Inferior parietal cortex (tissue), 1 donor: ENCODE data around the gene WFIKKN1.

ENCODE experiments used
- DNase-seq: peaks from one replicate; pipeline ENCODE4 v3.0.0-alpha.2; 2016; ENCODE audit errors: extremely low spot score

The WFIKKN1 gene, protein sequence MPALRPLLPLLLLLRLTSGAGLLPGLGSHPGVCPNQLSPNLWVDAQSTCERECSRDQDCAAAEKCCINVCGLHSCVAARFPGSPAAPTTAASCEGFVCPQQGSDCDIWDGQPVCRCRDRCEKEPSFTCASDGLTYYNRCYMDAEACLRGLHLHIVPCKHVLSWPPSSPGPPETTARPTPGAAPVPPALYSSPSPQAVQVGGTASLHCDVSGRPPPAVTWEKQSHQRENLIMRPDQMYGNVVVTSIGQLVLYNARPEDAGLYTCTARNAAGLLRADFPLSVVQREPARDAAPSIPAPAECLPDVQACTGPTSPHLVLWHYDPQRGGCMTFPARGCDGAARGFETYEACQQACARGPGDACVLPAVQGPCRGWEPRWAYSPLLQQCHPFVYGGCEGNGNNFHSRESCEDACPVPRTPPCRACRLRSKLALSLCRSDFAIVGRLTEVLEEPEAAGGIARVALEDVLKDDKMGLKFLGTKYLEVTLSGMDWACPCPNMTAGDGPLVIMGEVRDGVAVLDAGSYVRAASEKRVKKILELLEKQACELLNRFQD

DNA sequence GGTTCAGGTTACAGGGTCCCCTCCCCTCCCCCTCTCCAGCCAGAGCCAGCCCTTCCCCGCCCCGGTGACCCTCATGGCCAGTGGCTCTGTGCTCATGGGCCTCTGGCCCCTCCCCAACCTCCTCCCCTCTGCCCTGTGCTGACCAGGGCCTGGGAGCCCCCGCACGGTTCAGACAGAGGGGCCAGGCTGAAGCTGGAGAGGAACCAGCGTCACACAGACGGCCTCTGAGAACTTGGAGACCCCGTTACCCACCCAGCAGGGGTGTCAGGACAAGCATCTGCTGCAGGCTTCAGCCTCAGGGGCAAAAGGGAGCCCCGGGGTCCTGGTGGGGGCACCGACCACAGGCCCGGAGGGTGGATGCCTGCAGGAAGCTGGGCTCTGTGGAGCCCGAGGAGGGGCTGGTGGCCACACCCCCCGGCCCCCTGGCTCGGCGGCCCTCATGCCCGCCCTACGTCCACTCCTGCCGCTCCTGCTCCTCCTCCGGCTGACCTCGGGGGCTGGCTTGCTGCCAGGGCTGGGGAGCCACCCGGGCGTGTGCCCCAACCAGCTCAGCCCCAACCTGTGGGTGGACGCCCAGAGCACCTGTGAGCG lies at the start of gene WFIKKN1:
TSS of gene WFIKKN1 (plus strand) at position 171 of the 591 bp plus-strand sequence. CDS start at position 440, 269 bp downstream.
- no peak for DNase-seq

DNA sequence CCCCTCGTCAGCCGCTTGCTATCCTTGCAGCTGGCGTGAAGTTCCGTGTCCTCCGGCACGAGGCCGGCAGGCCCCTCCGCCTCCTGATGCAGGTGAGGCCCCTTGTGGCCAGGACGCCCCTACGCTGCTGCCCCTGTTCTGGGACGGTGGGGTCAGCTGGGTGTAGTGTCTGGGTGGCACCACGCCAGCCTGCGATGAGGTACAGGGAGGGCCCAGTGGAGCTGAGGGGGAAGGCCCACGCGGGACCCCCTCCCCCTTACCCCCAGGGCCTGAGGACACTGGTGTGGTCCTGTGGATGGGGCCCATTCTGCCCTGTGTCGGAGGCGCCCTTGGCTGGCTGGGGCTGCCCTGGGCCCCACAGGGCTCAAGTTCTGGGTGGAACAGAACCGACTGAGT lies 48.6 kb upstream of the WFIKKN1 start:
- DNase-seq: no peak

DNA sequence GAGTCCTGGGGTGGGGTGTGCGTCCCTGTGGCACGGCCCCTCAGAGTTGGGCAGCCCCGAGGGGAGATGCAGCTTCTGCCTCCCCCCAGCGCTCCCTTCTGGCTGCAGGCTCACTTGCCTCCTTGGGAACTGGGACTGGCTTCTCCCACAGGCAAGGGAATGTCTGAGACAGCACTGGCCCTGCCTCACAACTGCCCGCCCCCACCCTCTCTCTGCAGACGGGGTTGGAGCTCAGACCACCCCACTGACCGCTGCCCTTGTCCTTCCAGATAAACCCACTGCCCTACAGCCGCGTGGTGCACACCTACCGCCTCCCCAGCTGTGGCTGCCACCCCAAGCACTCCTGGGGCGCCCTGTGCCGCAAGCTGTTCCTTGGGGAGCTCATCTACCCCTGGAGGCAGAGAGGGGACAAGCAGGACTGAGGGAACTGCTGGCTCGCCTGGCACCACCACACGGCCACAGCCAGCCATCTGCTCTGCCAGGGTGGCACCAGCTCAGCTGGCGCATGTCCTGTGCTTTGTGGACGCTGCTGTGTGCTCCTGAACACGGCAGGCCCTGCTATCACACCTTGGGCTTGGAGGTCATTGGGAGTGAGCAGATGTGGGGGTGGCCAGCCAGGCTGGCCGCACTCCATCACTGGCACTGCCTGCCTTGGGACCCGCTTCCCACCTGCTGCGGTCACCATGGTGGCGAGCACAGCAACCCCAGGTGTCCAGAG lies 48.0 kb upstream of the WFIKKN1 start:
- DNase-seq: no peak

DNA sequence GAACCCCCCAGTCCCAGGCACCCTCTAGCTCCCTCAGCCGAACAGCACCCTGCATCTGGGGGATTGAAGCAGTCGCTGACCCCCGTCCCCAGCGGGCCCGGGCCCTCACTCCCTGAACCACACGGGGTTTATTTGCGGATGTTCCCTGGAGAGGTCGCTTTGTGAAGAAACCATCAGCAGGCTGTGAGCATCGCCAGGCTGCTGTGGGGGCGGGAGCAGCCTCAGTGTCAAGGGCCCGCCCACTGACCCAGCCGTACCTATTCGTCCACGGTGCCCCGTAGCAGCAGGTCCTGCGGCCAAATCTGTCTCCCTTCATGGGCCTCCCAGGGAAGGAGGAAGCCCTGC lies 47.3 kb upstream of the WFIKKN1 start:
- DNase-seq: no peak

DNA sequence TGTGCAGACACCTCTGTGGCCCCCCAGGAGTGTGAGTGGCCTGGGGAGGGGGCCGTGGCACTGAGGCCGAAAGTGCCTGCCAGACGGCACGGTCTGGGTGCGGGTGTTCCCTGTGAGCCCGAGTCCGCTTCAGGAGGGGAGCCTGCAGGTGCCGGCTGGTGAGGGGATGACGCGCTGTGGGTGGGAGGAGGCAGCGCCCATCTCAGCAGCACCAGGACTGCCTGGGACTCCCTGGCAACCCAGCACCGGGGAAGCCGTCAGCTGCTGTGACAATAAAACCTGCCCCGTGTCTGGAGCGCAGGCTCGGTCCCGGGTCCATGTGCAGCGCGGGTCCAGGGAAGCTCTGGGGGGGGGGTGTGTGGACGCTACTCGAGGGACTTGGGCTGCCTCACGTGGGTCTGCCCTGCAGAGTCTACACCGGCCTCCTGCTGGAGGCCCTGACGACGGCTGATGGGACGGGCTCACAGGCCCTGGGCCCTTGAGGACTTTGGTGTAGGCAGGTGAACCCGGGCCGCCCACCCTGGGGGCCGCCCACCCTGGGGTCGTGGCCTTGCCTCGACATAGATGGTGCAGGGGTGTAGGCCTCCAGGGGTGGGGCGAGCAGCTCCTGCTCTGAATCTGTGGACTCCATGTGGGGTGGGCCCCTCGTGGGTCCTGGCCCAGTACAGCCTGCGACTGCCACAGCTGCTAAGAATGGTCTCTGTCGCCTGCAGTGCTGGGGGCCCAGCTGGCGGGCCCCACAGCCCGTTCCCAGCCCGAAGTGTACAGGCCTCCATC lies 46.8 kb upstream of the WFIKKN1 start:
- DNase-seq: no peak

DNA sequence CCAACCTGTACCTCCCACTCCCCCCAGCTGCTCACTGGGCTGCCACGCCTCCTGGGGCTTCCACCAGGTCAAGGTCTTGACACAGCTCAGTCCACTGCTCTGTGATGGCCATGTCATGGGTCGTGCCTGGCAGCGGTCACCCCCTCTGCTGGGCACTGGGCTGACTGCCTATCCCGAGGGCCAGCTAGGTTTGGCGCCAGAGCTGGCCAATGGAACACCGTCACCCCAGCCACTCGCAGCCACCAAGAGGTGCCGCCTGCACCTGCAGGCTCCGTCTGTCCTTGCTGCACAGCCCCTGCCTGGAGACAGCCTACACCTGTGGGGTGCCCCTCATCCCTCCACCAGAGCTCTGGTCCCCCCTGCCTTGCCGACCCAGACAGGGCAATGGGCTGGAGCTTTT lies 45.4 kb upstream of the WFIKKN1 start:
- DNase-seq: no peak

DNA sequence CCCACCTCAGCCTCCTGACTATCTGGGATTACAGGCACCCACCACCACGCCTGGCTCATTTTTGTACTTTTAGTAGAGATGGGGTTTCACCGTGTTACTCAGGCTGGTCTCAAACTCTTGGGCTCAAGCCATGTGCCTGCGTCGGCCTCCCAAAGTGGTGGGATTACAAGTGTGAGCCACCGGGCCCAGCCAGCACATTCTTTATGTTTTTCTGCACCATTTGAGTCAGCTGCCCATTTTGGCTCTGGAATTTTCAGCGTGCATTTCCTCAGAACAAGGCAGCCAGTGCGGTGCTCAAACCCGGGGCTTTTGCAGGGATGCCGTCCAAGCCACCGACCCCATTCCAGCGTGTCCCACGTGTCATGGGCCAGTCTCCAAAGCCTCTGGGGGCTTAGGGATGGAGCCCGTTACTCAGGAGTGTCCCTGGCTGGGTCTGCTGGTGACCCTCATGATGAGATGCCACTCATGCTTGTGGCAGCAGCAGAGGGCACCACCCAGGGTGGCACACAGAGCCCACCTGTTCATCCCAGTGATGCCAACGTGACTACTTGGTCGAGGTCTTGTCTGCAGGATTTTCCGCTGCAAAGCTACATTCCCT lies 44.6 kb upstream of the WFIKKN1 start:
- no peak for DNase-seq

DNA sequence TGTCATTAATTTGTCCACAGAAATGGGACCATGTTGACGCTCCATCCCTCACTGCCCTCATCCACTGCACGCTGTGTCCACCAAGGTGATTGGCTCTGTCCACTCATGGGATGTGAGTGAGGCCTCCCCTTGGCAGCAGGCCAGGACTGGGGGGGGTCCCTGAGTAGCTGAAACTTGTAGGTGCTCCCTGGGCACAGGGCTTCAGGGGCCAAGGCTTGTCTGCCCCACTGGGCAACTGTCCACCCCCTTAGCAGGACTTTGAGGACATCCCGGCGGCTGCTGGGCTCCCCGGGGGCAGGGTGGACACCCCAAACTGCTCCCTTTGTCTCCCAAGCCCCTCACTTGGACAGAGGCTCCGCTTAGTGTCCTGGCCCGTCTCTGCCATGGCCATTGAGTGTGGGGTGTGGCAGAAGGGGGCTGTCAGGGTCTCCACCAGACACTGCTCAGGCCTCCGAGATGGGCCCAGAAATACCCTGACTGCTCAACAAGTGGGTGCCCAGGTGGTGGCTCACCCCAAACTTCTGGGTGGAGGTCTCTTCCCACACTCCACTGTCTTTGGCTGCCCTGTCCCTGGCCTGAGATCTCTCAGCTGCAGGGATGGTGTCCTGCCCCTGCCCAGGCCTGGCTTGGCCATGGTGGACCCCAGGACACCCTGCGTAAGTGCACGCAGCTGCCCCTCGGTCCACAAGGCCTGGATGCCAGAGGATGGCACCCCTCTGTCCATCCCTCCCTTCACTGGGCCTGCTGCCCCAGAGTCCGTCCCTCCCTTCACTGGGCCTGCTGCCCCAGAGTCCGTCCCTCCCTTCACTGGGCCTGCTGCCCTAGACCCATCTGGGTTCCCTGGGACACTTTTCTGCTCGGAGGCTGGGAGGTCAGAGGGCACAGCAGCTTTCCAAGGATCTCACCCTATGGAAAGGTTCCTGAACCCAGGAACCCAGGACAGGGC lies 43.9 kb upstream of the WFIKKN1 start:
- no peak for DNase-seq

DNA sequence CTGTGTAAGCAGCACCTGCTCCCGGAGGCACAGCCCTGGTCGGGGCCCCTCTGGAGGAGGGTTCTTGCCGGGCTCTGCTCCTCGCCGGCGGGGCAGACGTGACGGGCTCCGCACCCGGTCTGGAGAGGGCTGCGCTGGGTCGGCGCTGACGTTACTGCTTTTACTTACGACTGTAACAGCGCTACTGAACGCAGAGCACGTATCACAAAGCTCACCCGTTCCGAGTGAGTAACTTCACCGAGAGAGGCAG lies 42.2 kb upstream of the WFIKKN1 start:
- DNase-seq: no peak

DNA sequence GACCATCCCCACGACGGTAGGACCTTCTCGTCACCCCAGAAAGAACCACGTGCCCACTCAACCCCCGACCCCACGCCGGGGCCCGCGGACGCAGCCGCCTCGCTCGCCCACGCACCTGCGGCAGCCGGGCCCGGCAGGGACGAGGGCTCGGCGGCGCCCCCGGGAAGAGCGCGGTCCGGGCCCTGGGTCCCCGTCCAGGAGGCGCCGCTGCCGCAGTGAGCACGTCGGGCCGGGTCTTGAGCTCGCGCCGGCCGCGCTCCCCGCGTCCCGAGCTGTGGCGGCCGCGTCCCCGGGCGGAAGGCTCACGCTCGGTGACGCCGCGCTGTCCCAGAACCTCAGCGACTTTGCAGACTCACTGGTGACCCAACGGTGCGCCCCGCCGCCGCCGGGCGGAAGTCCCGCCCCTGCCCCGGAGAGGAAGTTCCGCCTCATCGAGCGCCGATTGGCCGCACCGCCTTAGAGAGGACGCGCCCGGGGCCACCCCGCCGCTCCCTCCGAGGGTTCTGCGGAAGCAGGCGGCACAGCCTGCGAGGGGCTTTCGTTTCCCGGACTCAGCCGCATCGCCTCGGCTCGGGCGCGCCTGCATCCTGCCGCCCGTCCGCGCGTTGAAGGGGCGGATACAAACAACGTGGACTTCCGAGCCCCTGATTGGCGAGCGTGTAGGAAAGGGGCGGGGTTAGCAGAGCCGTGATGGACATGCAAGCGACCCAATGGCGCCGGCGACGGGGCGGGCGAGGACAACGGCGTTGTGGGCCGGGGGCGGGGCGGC lies 41.7 kb upstream of the WFIKKN1 start:
- peak; percentile 96 for DNase-seq

DNA sequence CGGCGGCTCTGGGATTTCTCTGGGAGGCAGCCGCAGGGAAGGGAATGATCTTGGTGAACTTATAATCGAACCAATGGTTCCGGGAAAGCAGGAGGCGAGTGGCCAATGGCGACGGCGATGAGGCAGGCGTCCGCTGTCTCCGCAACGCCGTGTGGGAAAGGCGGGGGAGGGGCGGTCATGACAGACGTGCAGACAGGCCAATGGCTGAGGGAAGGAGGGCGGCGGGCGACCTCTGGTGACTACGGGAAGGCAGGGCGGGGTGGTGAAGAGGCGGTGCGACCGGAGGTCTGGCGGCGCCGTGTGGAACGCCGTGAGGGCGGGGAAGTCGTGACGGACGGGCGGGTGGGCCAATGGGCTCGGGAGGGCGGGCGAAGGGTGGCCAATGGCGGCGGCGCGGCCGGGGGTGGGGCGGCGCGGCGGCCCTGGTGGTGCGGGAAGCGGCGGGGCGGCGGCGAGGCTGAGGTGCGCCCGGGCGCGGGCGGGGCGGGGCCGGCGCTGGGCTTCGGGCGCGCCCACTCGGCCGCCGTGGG lies 41.1 kb upstream of the WFIKKN1 start, which contains the start of gene RAB40C:
TSS of gene RAB40C (plus strand) at position 409 of the 530 bp plus-strand sequence. CDS start 226 bp downstream, outside the sequence.
- peak; percentile 90 for DNase-seq

DNA sequence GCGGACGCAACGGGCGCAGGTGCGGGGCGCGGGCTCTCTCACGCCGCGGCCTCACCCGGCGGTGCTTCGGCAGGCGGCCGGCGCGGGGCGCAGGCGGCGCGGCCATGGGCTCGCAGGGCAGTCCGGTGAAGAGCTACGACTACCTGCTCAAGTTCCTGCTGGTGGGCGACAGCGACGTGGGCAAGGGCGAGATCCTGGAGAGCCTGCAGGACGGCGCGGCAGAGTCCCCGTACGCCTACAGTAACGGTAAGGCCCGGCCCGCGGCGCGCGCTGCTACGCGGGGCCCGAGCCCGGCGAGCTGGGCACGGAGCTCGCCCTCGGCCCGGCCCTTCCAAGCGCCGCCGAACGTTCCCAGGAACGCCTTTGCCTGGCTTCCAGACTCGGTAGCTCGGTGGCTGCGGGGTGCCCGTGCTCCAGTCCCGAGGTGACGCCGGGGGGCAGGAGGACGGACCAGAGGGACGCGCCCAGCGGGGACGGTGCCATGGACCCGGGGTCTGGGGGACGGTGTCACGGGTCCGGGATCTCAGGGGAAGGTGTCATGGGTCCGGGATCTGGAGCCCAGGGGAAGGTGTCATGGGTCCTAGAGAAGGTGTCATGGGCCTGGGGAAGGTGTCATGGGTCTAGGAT lies 40.5 kb upstream of the WFIKKN1 start:
- DNase-seq: no peak

DNA sequence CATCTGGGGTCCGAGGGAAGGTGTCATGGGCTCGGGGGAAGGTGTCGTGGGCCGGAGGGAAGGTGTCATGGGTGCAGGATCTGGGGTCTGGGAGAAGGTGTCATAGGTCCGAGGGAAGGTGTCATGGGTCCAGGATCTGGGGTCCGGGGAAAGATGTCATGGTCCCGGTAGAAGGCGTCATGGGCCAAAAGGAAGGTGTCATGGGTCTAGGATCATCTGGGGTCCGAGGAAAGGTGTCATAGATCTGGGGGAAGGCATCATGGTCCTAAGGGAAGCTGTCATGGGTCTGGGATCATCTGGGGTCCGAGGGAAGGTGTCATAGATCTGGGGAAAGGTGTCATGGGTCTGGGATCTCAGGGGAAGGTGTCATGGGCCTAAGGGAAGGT lies 40.0 kb upstream of the WFIKKN1 start:
- DNase-seq: no peak

DNA sequence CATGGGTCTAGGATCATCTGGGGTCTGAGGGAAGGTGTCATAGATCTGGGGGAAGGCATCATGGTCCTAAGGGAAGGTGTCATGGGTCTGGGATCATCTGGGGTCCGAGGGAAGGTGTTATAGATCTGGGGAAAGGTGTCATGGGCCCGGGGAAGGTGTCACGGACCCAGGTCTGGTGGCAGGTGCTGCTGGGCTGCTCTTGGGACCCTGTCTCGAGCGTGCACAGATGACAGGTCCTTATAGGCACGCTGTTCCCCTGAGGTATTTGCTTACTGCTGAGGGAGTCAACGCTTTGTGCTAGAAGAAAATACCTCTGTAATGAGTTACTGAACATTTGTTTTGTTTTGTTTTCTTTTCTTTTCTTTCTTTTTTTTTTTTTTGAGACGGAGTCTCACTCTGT lies 39.6 kb upstream of the WFIKKN1 start:
- DNase-seq: no peak

DNA sequence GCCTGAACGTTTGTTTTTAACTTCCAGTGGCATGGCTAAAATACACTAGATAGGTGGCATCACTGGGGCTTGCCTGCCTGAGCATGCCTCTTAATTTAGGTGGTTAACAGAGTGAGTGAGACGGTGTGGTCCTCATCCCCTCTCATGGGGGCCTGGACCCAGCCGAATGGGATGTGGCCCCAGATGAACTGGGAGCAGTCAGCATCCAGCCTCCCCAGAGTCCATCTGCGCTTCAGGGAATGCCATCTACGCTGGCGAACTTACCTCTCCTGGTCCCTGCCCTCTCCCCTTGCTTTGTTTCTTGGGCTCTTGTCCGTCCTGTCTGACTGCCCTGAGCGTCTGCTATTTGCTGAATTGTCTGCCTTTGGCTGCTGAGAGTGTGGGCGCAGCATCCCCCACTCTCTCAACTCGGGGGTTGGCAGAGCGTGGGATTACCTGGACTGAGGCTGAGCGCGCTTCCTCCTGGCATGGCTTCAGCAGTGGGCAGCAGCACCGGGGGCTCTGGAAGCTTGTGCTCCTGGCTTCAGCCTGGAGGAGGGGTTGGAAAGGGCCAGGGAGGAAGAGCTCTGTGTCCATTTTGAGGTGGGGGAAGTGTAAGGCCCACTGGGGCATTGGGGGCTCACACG lies 38.8 kb upstream of the WFIKKN1 start:
- DNase-seq: no peak

DNA sequence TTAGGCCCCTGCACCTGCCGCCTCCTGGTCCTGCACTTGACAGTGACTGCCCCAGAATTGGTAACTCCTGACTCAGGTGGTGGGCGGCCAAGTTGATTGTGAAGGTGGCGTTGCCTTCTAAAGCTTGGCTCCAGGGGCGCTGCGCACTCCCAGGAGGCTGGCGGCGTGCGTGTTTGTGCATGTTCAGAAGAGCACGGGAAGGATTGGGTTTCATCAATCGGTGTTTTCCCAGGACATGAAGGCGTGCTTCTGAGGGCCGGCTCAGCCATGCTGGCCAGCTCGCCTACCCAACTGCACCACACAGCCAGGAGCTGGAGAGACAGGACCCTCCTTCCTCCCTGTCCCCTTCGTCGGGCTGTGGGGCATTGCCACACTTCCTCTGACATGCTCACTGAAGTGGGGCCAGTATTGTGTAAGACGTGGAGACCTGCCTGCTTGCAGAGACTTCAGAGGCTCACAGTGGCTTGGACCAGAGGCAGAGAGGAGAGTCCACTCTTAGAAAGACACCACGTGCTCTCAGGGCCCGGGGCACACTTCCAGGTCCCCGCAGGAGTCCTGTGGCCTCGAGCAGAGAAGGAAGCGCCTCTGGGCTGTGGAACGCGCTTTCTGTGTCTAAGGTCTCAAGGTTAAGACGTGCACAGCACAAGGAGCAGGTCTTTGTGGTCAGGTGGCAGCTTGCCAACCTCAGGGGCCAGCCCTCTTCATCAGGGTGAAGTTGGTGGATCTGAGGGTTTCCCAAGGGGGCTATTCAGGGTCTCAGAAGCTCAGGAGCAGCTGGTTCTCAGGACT lies 38.1 kb upstream of the WFIKKN1 start:
- DNase-seq: no peak

DNA sequence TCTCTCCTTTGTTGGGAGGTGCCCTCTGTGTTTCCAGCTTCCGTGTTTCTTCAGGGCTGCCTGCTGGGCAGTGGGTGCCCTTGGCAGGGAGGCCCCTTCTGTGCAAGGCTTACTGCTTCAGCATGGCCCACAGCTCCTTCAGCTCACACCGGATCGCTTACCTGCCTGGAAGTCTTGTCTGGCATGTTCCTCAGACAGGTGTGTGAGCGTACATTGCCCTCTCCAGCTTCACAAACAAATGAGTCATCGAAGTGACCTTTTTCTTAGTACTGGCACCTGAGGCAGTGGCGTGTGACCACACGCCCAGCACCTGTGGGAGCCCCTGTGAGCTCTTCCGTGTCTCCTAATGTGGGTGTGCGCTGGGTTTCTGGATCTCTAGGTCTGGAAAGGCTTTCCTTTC lies 37.4 kb upstream of the WFIKKN1 start:
- DNase-seq: no peak

DNA sequence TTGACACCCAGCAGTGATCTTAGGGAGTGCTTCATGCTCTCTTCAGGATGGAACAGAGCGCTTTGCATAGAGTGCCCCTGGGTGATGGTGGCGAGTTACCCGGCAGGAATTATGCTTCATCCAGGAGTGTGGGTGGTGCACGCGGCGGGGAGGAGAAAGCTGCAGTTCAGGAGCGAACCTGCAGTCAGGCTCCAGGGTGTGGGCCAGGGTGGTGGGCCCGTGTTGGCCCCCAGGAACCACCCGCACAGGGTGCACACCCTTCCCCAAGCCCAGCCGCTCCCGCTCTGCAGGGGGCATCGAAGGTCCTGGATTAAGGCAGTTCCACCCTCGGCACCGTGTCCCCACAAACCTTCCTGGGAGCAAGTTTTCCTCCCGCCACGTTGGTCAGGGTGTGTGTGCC lies 37.0 kb upstream of the WFIKKN1 start:
- no peak for DNase-seq
